Osteoblast (primary cell): ENCODE results near the gene GSK3A. TPM values are rescaled to one million over a fixed set of nuclear protein-coding genes. Genes with fewer than 3 reads are reported as not detected.
A peak's percentile ranks its signal among the peaks of the same experiment; 100 is the strongest.

Source experiments
- DNase-seq: peaks from one replicate; pipeline ENCODE4 v3.0.0; 2011; ENCODE audit warnings: low spot score, mixed read lengths; ENCODE audit not compliant: insufficient read length; ENCODE audit errors: missing footprints
- H2AFZ ChIP-seq: 2 replicates; pipeline ENCODE4 v1.6.0; 2011; ENCODE audit warnings: mild to moderate bottlenecking, low read length
- H3K27ac ChIP-seq: 2 replicates; pipeline ENCODE4 v1.5.1; 2011; ENCODE audit warnings: mild to moderate bottlenecking, low read depth, low read length, moderate library complexity
- H3K27me3 ChIP-seq: 2 replicates; pipeline ENCODE4 v1.6.0; 2012; ENCODE audit warnings: mild to moderate bottlenecking, control low read depth, inconsistent platforms, low read length, moderate library complexity; ENCODE audit not compliant: insufficient read depth
- H3K36me3 ChIP-seq: 2 replicates; pipeline ENCODE4 v1.5.1; 2011; ENCODE audit warnings: mild to moderate bottlenecking, low read length, control low read depth, moderate library complexity; ENCODE audit not compliant: insufficient read depth
- H3K4me1 ChIP-seq: 2 replicates; pipeline ENCODE4 v1.5.1; 2011; ENCODE audit warnings: mild to moderate bottlenecking, low read length, control low read depth, moderate library complexity; ENCODE audit not compliant: insufficient read depth
- H3K4me2 ChIP-seq: 2 replicates; pipeline ENCODE4 v1.6.0; 2011; ENCODE audit warnings: mild to moderate bottlenecking, low read length; ENCODE audit not compliant: insufficient read depth
- H3K4me3 ChIP-seq: fragments of 200-600 bp; sonication (generic); 3 replicates; pipeline ENCODE4 v1.5.1; 2012; ENCODE audit warnings: mild to moderate bottlenecking, low read length, inconsistent platforms; ENCODE audit not compliant: insufficient read depth
- H3K79me2 ChIP-seq: 2 replicates; pipeline ENCODE4 v1.6.0; 2012; ENCODE audit warnings: mild to moderate bottlenecking, low read length, control low read depth, inconsistent platforms; ENCODE audit not compliant: insufficient read depth
- H3K9me3 ChIP-seq: 2 replicates; pipeline ENCODE4 v1.5.1; 2011; ENCODE audit warnings: low read depth, low read length, control low read depth
- H4K20me1 ChIP-seq: 2 replicates; pipeline ENCODE4 v1.6.0; 2012; ENCODE audit warnings: mild to moderate bottlenecking, low read length, control low read depth; ENCODE audit not compliant: insufficient read depth
- total RNA-seq: library from RNA; depleted of rRNA; stranded (reverse); fragments of >200 nt; gene quantifications from 2 replicates; pipeline ENCODE4 v1.2.3, GENCODE V29; 2012
- TF ChIP-seq, protein P1 (sequence below): IDR thresholded peaks from 2 replicates; pipeline ENCODE4 v1.5.1; 2011; ENCODE audit warnings: mild to moderate bottlenecking, low read depth, low read length, moderate library complexity; ENCODE audit errors: extremely low read depth

The GSK3A gene
- total RNA-seq, 1 donor, result 18.1 TPM

DNA sequence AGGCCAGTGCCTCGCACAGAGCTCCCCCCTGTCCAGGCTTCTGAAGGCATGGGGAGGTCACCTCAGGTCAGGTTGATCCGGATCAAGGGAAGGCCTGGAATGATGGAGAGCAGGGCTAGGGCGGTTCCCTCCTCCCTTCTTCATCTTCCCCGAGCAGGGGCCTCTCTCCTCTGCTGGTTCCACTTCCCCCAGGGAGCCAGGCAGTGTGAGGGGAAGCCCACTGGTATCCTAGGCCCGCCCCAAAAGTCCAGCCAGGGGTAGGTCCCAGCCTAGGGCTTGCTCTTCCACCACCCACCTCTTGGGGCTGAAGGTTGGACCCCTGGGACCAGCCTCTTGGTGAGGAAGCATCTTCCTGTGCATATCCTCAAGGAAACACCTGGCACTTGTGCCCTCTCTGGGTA is 43.1 kb upstream of the GSK3A start:
- Histone ChIP-seq H3K4me2 (peak overlapping the region; percentile 86), H3K4me3 (no peak overlapping the region), H3K27ac (peak overlapping the region; percentile 51), H3K9me3 (no peaks in the 10 kb centered on the region), H3K4me1 (peaks cover 42% of the 10 kb centered on the region), H4K20me1 (peaks cover 52% of the 10 kb centered on the region), H3K79me2 (peaks cover 45% of the 10 kb centered on the region), H3K36me3 (peaks cover 38% of the 10 kb centered on the region), H2AFZ (no peak overlapping the region), H3K27me3 (no peaks in the 10 kb centered on the region)
- peak; percentile 91 for DNase-seq
- TF ChIP-seq, protein P1, sequence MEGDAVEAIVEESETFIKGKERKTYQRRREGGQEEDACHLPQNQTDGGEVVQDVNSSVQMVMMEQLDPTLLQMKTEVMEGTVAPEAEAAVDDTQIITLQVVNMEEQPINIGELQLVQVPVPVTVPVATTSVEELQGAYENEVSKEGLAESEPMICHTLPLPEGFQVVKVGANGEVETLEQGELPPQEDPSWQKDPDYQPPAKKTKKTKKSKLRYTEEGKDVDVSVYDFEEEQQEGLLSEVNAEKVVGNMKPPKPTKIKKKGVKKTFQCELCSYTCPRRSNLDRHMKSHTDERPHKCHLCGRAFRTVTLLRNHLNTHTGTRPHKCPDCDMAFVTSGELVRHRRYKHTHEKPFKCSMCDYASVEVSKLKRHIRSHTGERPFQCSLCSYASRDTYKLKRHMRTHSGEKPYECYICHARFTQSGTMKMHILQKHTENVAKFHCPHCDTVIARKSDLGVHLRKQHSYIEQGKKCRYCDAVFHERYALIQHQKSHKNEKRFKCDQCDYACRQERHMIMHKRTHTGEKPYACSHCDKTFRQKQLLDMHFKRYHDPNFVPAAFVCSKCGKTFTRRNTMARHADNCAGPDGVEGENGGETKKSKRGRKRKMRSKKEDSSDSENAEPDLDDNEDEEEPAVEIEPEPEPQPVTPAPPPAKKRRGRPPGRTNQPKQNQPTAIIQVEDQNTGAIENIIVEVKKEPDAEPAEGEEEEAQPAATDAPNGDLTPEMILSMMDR, result no peak

DNA sequence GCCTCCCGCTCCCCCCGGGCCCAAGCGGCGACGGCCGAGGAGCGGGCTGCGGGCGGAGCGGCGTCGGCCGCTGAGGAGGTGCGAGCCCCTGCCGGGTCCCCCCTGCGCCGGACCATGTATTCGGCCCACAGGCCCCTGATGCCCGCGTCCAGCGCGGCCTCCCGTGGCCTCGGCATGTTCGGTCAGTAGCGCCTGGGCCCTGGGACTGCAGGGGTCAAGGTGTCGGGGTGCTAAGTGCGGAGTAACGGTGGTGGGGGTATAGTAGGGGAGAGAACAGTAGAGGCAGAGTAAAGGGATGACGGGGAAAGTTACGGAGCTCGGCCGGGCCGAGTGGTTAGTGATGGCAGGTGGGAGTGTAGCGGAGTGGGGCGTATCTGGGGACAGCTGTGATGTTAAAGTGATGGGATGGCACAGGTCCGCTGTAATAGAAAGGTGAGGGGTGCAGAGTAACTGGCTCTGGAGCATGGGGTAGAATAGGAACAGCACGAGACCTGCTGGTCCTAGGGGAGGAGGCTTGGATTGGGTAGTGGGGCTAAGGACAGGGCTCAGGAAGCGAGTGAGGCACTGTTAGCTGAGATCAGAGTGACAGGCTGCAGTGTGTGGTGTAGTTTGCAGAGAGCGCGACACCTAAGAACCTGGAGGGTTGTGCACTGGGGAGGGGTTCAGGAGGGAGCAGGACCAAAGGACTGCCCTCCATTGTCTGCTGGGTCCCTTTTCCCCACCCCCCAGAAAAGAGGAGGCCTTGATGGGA is 42.4 kb upstream of the GSK3A start:
- peaks cover 31% of the 10 kb centered on the region for H3K36me3 ChIP-seq
- peaks cover 49% of the 10 kb centered on the region for H3K79me2 ChIP-seq
- TF ChIP-seq, protein P1, result no peak
- H3K4me1 ChIP-seq, result peaks cover 47% of the 10 kb centered on the region
- H2AFZ ChIP-seq, result no peak overlapping the region
- peaks cover 50% of the 10 kb centered on the region for H4K20me1 ChIP-seq
- H3K27ac ChIP-seq, result peak overlapping the region; percentile 51
- DNase-seq, result peak; percentile 87
- H3K4me2 ChIP-seq, result peak overlapping the region; percentile 86
- H3K4me3 ChIP-seq, result peak overlapping the region; percentile 76
- H3K27me3 ChIP-seq, result no peaks in the 10 kb centered on the region
- H3K9me3 ChIP-seq, result no peaks in the 10 kb centered on the region

DNA sequence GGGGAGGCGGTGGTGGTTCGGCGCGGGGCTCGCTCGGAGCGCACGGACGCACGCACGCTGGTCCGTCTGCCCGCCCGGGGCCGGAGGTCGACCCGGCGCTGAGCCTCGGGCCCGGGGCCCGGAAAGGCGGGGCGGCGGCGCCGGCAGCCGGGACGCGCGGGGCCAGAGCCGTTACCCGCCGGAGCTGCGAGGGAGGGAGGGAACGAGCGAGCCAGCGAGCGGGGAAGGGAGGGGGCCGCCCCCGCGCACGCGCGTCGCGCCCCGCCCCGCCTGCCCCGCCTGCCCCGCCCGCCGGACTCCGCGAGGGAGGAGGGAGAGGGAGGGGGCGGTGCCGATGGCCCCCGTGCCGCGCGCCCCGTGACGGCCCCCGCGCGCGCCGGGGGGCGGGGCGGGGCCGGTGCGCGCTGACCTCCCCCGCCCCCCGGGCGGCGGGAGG is 41.7 kb upstream of the GSK3A start:
- Histone ChIP-seq H2AFZ (no peak overlapping the region), H3K36me3 (peaks cover 24% of the 10 kb centered on the region), H3K9me3 (no peaks in the 10 kb centered on the region), H3K27me3 (no peaks in the 10 kb centered on the region), H4K20me1 (peaks cover 50% of the 10 kb centered on the region), H3K4me2 (no peak overlapping the region), H3K27ac (no peak overlapping the region), H3K4me1 (peaks cover 54% of the 10 kb centered on the region), H3K4me3 (peak overlapping the region; percentile 66), H3K79me2 (peaks cover 56% of the 10 kb centered on the region)
- peak; percentile 100 for DNase-seq
- TF ChIP-seq, protein P1, result no peak

DNA sequence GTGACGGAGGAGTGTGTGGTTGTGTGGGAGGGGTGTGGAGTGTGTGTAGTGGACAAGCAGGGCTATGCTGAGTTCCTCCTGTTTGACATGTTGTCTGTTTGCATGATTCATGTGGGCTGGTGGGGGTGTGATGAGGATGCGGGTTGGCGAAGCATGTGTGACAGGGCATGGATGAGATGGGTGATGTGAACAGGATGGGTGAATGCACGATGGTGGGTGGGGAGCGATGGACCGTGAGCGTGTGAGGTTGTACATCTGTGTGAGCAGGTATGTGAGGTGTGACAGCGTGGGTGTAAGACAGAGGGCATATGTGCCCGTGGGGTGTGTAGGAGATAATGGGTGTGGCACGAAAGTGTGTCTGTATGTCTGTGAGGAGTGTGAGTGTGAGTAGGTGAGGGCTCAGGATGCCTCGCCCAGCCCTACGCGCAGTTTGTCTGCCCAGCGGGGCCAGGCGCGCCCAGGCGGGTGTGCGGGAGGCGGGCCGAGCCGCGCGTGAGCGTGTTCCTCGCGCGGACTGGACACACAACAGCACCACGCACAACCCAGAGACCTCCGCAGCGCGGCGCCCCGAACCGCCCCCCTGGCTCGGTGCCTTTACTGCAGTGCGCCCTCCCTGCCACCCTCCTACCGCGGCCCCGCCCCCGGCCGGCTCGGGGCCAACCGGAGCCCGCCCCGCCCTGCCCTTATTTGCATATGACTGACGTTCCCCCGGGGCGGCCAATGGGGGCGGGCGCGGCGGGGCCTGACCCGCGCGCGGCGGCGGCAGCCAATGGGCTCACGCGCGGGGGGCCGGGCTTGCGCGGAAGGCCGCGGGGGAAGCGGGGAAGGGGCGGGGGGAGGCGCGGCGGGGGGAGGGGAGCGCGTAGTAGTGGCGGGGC is 41.0 kb upstream of the GSK3A start:
- H3K4me3 ChIP-seq, result peak overlapping the region; percentile 72
- no peaks in the 10 kb centered on the region for H3K9me3 ChIP-seq
- H3K79me2 ChIP-seq, result peaks cover 63% of the 10 kb centered on the region
- peaks cover 48% of the 10 kb centered on the region for H4K20me1 ChIP-seq
- no peaks in the 10 kb centered on the region for H3K27me3 ChIP-seq
- TF ChIP-seq, protein P1, result no peak
- peaks cover 18% of the 10 kb centered on the region for H3K36me3 ChIP-seq
- DNase-seq, result peak; percentile 100
- no peak overlapping the region for H2AFZ ChIP-seq
- H3K4me2 ChIP-seq, result peak overlapping the region; percentile 80
- H3K27ac ChIP-seq, result peak overlapping the region; percentile 74
- H3K4me1 ChIP-seq, result peaks cover 60% of the 10 kb centered on the region
